WTC11 (cell line): ENCODE results near the gene EPHA2. TPM values are rescaled to one million over a fixed set of nuclear protein-coding genes. Genes with fewer than 3 reads are reported as not detected.

Experiments used
- ATAC-seq: fragments of 200-7000 bp; cut with Tn5 transposase; 2 replicates; pipeline ENCODE4 v1.10.0; 2021; ENCODE audit warnings: mild to moderate bottlenecking, moderate library complexity
- CTCF ChIA-PET: fragments of 300-600 bp; sonication (Branson Sonifier 250); formaldehyde crosslinking; loops from one replicate; lab custom pipeline; 2021; ENCODE audit warnings: antibody characterized with exemption; lab: Charles Lee
- POLR2A ChIA-PET: fragments of 350-600 bp; sonication (Branson Sonifier 250); formaldehyde crosslinking; loops from one replicate; lab custom pipeline; 2021; ENCODE audit warnings: antibody characterized with exemption; lab: Charles Lee
- DNase-seq: peaks from one replicate; pipeline ENCODE4 v3.0.0; 2021; ENCODE audit warnings: low spot score
- H3K27ac Mint-ChIP-seq: 2 replicates; pipeline ENCODE4 v1.8.0; 2021; ENCODE audit warnings: mixed read lengths
- H3K27me3 Mint-ChIP-seq: 2 replicates; pipeline ENCODE4 v1.8.0; 2021; ENCODE audit warnings: low read depth, mild to moderate bottlenecking, moderate library complexity, mixed read lengths
- H3K36me3 Mint-ChIP-seq: 2 replicates; pipeline ENCODE4 v1.8.0; 2021; ENCODE audit warnings: mixed read lengths
- H3K4me1 Mint-ChIP-seq: 2 replicates; pipeline ENCODE4 v1.8.0; 2022; ENCODE audit warnings: mixed read lengths
- H3K4me3 Mint-ChIP-seq: 2 replicates; pipeline ENCODE4 v1.8.0; 2021; ENCODE audit warnings: mild to moderate bottlenecking, moderate library complexity, mixed read lengths
- H3K9me3 Mint-ChIP-seq: 2 replicates; pipeline ENCODE4 v1.8.0; 2021; ENCODE audit warnings: mixed read lengths
- ARID4B ChIP-seq: sonication (generic); formaldehyde crosslinking; IDR thresholded peaks from 2 replicates; pipeline ENCODE4 v1.8.0; 2023; ENCODE audit warnings: missing genetic modification reagents, mild to moderate bottlenecking, borderline replicate concordance
- ATF2 ChIP-seq: sonication (generic); formaldehyde crosslinking; IDR thresholded peaks from 2 replicates; pipeline ENCODE4 v1.8.1; 2022; ENCODE audit warnings: low read depth, missing genetic modification reagents, borderline replicate concordance
- E2F1 ChIP-seq: sonication (generic); formaldehyde crosslinking; IDR thresholded peaks from 2 replicates; pipeline ENCODE4 v1.8.0; 2022; ENCODE audit warnings: mild to moderate bottlenecking, missing genetic modification reagents
- ELF4 ChIP-seq: sonication (generic); formaldehyde crosslinking; IDR thresholded peaks from 2 replicates; pipeline ENCODE4 v1.8.1; 2022; ENCODE audit warnings: low read depth, mild to moderate bottlenecking, moderate library complexity, missing genetic modification reagents
- FOXK1 ChIP-seq: sonication (generic); formaldehyde crosslinking; IDR thresholded peaks from 2 replicates; pipeline ENCODE4 v1.8.0; 2022; ENCODE audit warnings: mild to moderate bottlenecking, moderate library complexity, missing genetic modification reagents
- GTF2I ChIP-seq: fragments of 250-450 bp; sonication (Bioruptor Pico); conservative IDR thresholded peaks from 2 replicates; pipeline ENCODE4 v1.4.0; 2021; ENCODE audit warnings: mild to moderate bottlenecking
- HMGA2 ChIP-seq: fragments of 250-450 bp; sonication (Bioruptor Pico); IDR thresholded peaks from 2 replicates; pipeline ENCODE4 v1.4.0; 2021; ENCODE audit warnings: mild to moderate bottlenecking, moderate library complexity
- JAZF1 ChIP-seq: fragments of 250-450 bp; sonication (Bioruptor Pico); IDR thresholded peaks from 2 replicates; pipeline ENCODE4 v1.9.0; 2021; ENCODE audit warnings: moderate library complexity, mild to moderate bottlenecking, inconsistent platforms
- JUN ChIP-seq: sonication (generic); formaldehyde crosslinking; IDR thresholded peaks from 2 replicates; pipeline ENCODE4 v1.8.0; 2023; ENCODE audit warnings: mild to moderate bottlenecking, missing genetic modification reagents
- MLX ChIP-seq: sonication (generic); formaldehyde crosslinking; IDR thresholded peaks from 2 replicates; pipeline ENCODE4 v1.8.1; 2023; ENCODE audit warnings: mild to moderate bottlenecking, missing genetic modification reagents, moderate library complexity
- PREB ChIP-seq: sonication (generic); formaldehyde crosslinking; IDR thresholded peaks from 2 replicates; pipeline ENCODE4 v1.8.1; 2022; ENCODE audit warnings: mild to moderate bottlenecking, missing genetic modification reagents, moderate library complexity, borderline replicate concordance
- PRRX2 ChIP-seq: fragments of 250-450 bp; sonication (Bioruptor Pico); IDR thresholded peaks from 2 replicates; pipeline ENCODE4 v1.8.0; 2021; ENCODE audit warnings: mild to moderate bottlenecking
- TEAD4 ChIP-seq: sonication (generic); formaldehyde crosslinking; IDR thresholded peaks from 2 replicates; pipeline ENCODE4 v1.8.0; 2022; ENCODE audit warnings: mild to moderate bottlenecking, missing genetic modification reagents
- USF2 ChIP-seq: sonication (generic); formaldehyde crosslinking; IDR thresholded peaks from 2 replicates; pipeline ENCODE4 v1.8.1; 2023; ENCODE audit warnings: mild to moderate bottlenecking, missing genetic modification reagents, moderate library complexity
- ZNF121 ChIP-seq: sonication (generic); formaldehyde crosslinking; IDR thresholded peaks from 2 replicates; pipeline ENCODE4 v1.8.0; 2023; ENCODE audit warnings: missing genetic modification reagents
- ZNF281 ChIP-seq: sonication (generic); formaldehyde crosslinking; IDR thresholded peaks from 2 replicates; pipeline ENCODE4 v1.8.0; 2023; ENCODE audit warnings: mild to moderate bottlenecking, missing genetic modification reagents
- ZNF317 ChIP-seq: sonication (generic); formaldehyde crosslinking; IDR thresholded peaks from 2 replicates; pipeline ENCODE4 v1.8.1; 2023; ENCODE audit warnings: low read depth, mild to moderate bottlenecking, moderate library complexity, missing genetic modification reagents, borderline replicate concordance
- ZNF532 ChIP-seq: fragments of 250-450 bp; sonication (Bioruptor Pico); IDR thresholded peaks from 2 replicates; pipeline ENCODE4 v1.9.0; 2021; ENCODE audit warnings: mild to moderate bottlenecking, borderline replicate concordance
- total RNA-seq: library from RNA; stranded (reverse); gene quantifications from 3 replicates; pipeline ENCODE4 v1.2.3, GENCODE V29; 2021

Gene EPHA2
- total RNA-seq, 1 experiment from 2014 or later, result 44.4 TPM

GRCh38 chr1:16126743-16127515 lies 28.9 kb downstream of the EPHA2 start (continued):
- TF ChIP-seq MLX (CRISPR knock-in tag) (no peak), ATF2 (CRISPR knock-in tag) (no peak), HMGA2 (CRISPR knock-in tag) (no peak), JAZF1 (CRISPR knock-in tag) (no peak), PRRX2 (no peak), JUN (CRISPR knock-in tag) (no peak), ZNF317 (no peak), ZNF121 (CRISPR knock-in tag) (no peak), ARID4B (CRISPR knock-in tag) (no peak)

GRCh38 chr1:16126160-16126559 lies 29.7 kb downstream of the EPHA2 start:
- Mint-ChIP-seq H3K4me3 (no peak overlapping the region), H3K36me3 (peaks cover 50% of the 10 kb centered on the region), H3K9me3 (no peaks in the 10 kb centered on the region), H3K4me1 (peaks cover 21% of the 10 kb centered on the region), H3K27ac (no peak overlapping the region), H3K27me3 (no peaks in the 10 kb centered on the region)
- ChIA-PET CTCF (interaction anchor here (0.5 to 1.8 kb wide), 3 partner anchors 37 to 44 kb away, joined by 3 to 5 read pairs (median 3); no protein-coding TSS in a partner anchor), POLR2A (no interaction called here)
- ATAC-seq, result no peak
- no peak for DNase-seq
- no peak for TF ChIP-seq ZNF532 (CRISPR knock-in tag)
- TF ChIP-seq ELF4 (CRISPR knock-in tag), result no peak
- TF ChIP-seq GTF2I (CRISPR knock-in tag), result no peak
- no peak for TF ChIP-seq JAZF1 (CRISPR knock-in tag)
- TF ChIP-seq FOXK1, result no peak
- no peak for TF ChIP-seq USF2 (CRISPR knock-in tag)
- TF ChIP-seq E2F1 (CRISPR knock-in tag), result no peak
- TF ChIP-seq PREB (CRISPR knock-in tag), result no peak
- no peak for TF ChIP-seq ZNF281 (CRISPR knock-in tag)
- TF ChIP-seq TEAD4, result no peak
- no peak for TF ChIP-seq JUN (CRISPR knock-in tag)
